Cardiac muscle cell (in vitro differentiated cells and primary cell): ENCODE measurements around the gene AKAP9. TPM values are rescaled to one million over a fixed set of nuclear protein-coding genes. Genes with fewer than 3 reads are reported as not detected.
A peak's percentile ranks its signal among the peaks of the same experiment; 100 is the strongest.
"Not testable (repeated sequence)": the region's sequence is repeated elsewhere in the genome, so short reads cannot be mapped to it uniquely, and the experiment has no call there.

Experiments used
- DNase-seq, 2 donors: peaks; one replicate each; pipeline versions ENCODE4 v3.0.0 to v3.0.0-alpha.2; 2010 to 2017; ENCODE audit warnings: low read depth in 1 of 2, low spot score in 1 of 2
- H3K27ac ChIP-seq: fragments of 200-600 bp; sonication (generic); 2 replicates; pipeline ENCODE4 v1.5.1; 2016
- H3K27me3 ChIP-seq: fragments of 200-600 bp; sonication (generic); 2 replicates; pipeline ENCODE4 v1.6.0; 2016; ENCODE audit warnings: control low read depth
- H3K36me3 ChIP-seq: fragments of 200-600 bp; sonication (generic); 2 replicates; pipeline ENCODE4 v1.5.1; 2016; ENCODE audit warnings: control low read depth
- H3K4me1 ChIP-seq: fragments of 200-600 bp; sonication (generic); 2 replicates; pipeline ENCODE4 v1.8.1; 2017; ENCODE audit warnings: low read depth, mild to moderate bottlenecking, mixed run types
- H3K4me3 ChIP-seq: fragments of 200-600 bp; sonication (generic); 2 replicates; pipeline ENCODE4 v1.5.1; 2016; ENCODE audit warnings: mild to moderate bottlenecking
- H3K9me3 ChIP-seq: fragments of 200-600 bp; sonication (generic); 2 replicates; pipeline ENCODE4 v1.5.1; 2017; ENCODE audit warnings: low read depth, mild to moderate bottlenecking, control low read depth
- polyA plus RNA-seq: library from polyadenylated mRNA; unstranded; fragments of >200 nt; fragmentation: Nextera tagmentation; extraction: Ambion mirVana; gene quantifications from 2 replicates; pipeline ENCODE4 v1.2.1, GENCODE V29; 2016
- total RNA-seq: library from RNA; depleted of rRNA; stranded (reverse); fragments of >200 nt; gene quantifications from 2 replicates; pipeline ENCODE4 v1.2.3, GENCODE V29; 2016
- TF ChIP-seq, protein P1 (sequence below): IDR thresholded peaks from 2 replicates; pipeline ENCODE4 v1.5.1; 2012; ENCODE audit warnings: low read depth, mild to moderate bottlenecking, low read length

AKAP9 gene
- total and polyA plus RNA-seq, 2 experiments from 2014 or later: 41.4 to 57.1 TPM

DNA sequence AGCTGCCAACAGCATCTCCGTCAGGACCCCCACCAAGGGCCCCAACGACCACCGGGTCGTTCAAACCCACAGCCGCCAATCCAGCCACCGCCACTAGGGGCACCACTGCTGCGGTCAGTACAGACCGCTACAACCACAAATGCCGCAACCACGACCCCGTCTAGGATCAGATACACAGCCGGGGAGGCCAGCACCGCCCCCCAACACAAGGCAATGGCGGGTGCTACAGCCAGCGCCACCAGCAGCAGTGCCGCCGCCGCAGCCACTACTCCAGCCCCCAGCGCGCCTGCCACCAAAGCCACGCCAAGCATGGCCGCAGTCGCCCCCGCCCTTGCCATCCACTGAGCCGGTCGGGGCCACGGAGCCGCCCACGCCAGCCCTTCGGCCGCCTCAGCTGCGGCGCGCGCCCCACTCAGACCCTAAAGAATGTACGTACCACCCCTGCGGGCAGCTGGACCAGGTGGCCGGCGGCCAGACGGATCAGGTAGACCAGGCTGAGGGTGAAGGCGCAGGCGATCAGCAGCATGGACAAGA, 193.1 kb downstream of the AKAP9 start:
- TF ChIP-seq, protein P1, sequence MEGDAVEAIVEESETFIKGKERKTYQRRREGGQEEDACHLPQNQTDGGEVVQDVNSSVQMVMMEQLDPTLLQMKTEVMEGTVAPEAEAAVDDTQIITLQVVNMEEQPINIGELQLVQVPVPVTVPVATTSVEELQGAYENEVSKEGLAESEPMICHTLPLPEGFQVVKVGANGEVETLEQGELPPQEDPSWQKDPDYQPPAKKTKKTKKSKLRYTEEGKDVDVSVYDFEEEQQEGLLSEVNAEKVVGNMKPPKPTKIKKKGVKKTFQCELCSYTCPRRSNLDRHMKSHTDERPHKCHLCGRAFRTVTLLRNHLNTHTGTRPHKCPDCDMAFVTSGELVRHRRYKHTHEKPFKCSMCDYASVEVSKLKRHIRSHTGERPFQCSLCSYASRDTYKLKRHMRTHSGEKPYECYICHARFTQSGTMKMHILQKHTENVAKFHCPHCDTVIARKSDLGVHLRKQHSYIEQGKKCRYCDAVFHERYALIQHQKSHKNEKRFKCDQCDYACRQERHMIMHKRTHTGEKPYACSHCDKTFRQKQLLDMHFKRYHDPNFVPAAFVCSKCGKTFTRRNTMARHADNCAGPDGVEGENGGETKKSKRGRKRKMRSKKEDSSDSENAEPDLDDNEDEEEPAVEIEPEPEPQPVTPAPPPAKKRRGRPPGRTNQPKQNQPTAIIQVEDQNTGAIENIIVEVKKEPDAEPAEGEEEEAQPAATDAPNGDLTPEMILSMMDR: peak; percentile 81
- peaks cover 17% of the 10 kb centered on the region for H3K36me3 ChIP-seq
- H3K27ac ChIP-seq: peak overlapping the region; percentile 98
- H3K9me3 ChIP-seq: no peaks in the 10 kb centered on the region
- H3K4me3 ChIP-seq: peak overlapping the region; percentile 66
- no peaks in the 10 kb centered on the region for H3K27me3 ChIP-seq
- peaks cover 16% of the 10 kb centered on the region for H3K4me1 ChIP-seq
- DNase-seq: peak; percentile 70 to 82

DNA sequence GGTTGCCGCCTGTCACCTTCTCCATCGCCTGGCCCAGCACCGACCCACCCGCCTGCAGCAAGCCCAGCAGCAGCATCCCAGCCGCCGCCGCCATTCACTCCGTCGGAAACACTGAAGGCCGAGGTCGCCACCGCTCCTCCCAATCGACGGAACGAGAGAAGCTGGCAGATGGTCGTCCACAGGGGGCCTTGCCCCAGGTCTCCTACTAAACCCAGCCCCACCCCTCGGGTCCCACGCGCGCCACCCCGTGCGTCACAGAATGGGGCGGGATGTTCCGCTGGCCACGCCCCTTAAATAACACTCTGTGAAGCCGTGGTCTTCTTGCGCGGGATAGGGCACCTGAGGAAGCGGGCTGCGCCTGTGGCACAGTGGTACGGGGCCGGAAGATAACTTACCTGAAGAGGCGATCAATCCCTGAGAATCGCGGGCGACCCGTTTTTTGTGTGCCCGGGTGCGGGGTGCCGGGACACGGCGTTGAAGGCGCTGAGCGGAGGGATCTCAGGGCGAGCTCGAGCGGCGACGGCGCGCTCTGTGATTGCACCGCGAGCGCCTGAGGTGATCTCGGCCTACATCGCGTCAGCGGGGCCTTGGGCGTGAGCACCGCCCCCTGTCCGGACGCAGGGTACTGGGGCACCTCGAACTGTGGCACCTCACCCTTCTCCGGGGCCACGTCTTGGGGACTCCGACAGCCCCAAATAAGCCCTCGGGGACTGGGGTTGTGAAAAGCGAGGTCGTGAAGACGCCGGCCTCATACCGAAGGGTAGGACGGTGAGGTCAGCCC, 193.8 kb downstream of the AKAP9 start, which contains the start of gene CYP51A1:
CYP51A1 (minus strand) TSS at position 207 of the 781 bp plus-strand sequence; CDS start at position 94, 113 bp downstream.
- TF ChIP-seq, protein P1: no peak
- Histone ChIP-seq H3K4me3 (peak within 1 kb of the TSS; percentile 66), H3K4me1 (peaks cover 16% of the 10 kb centered on the region), H3K27ac (peak within 1 kb of the TSS; percentile 98), H3K9me3 (no peaks in the 10 kb centered on the region), H3K36me3 (peaks cover 11% of the 10 kb centered on the region), H3K27me3 (no peaks in the 10 kb centered on the region)
- DNase-seq: peak; percentile 91 to 95

DNA sequence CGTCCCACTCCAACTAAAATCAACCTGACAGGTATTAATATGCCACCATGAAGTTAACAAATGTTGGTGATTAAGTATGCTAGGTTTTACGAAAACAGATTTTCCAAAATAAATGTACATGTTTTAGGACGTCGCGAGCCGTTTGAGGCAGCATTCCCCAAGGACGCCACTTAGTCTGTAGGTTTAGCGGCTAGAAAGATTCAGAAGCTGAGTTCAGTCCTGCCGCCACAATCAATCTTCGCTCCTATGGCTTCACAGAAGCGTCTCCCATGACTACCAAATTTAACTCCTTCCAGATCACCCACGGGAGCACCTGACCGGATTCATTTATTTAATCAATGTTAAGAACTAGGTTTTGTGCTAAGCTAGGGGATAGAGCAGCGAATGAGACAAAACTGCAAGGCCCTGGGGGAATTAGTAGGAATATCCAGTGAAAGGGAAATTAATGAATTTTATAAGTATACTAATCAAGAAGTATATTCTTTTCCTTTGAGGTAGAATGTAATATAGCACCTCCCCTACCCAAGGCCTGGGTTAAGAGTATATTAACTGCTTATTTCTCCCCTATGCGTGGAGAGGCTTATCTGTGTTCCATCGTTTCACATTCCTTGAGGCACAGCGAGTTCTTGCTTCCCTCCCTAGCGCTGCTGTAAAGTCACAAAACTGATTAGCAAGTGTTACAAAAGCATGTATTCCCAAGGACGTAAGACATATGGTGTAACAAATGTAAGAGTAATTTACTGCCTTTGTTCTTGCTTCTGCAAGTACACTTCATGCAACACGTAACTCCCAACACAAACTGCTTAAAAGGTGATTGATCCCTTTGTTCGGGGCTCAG, 194.6 kb downstream of the AKAP9 start:
- H3K4me3 ChIP-seq: peak overlapping the region; percentile 66
- H3K36me3 ChIP-seq: peaks cover 3% of the 10 kb centered on the region
- TF ChIP-seq, protein P1: no peak
- DNase-seq: peak; percentile 53 to 73
- no peaks in the 10 kb centered on the region for H3K9me3 ChIP-seq
- H3K27ac ChIP-seq: peak overlapping the region; percentile 98
- peaks cover 16% of the 10 kb centered on the region for H3K4me1 ChIP-seq
- H3K27me3 ChIP-seq: no peaks in the 10 kb centered on the region

DNA sequence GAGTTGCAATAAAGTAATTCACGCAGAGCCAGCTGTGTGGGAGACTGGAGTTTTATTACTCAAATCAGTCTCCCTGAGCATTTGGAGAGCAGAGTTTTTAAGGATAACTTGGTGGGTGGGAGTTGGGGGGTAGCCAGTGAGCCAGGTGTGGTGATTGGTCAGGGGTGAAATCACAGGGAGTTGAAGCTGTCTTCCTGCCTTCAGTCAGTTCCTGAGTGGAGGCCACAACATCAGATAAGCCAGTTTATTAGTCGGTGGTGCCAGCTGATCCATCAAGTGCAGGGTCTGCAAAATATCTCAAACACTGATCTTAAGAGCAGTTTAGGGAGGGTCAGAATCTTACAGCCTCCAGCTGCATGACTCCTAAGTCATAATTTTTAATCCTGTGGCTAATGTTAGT, 196.9 kb downstream of the AKAP9 start:
- no peaks in the 10 kb centered on the region for H3K36me3 ChIP-seq

DNA sequence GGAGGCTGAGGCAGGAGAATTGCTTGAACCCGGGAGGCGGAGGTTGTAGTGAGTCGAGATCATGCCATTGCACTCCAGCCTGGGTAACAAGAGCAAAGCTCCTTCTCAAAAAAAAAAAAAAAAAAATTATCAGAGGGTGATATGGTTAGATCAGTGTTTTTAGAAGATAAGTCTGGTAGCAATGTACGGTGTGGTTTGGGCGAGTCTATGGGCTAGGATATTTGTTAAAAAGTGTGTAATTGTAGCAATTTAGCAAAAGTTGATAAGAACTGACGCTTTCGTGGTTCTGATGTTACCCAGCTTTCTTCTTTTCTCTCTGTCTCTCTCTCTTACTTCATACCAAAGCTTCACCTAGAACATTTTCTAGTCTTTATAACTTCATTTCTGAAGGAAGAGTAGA, 200.5 kb downstream of the AKAP9 start:
- H3K4me1 ChIP-seq: no peaks in the 10 kb centered on the region
- H3K27me3 ChIP-seq: no peaks in the 10 kb centered on the region
- H3K9me3 ChIP-seq: no peaks in the 10 kb centered on the region
- DNase-seq: no peak
- no peak overlapping the region for H3K27ac ChIP-seq
- H3K36me3 ChIP-seq: no peaks in the 10 kb centered on the region
- H3K4me3 ChIP-seq: no peak overlapping the region
- TF ChIP-seq, protein P1: no peak

More for the DNA sequence above, 196.9 kb downstream of the AKAP9 start:
- Histone ChIP-seq H3K4me3 (no peak overlapping the region), H3K9me3 (no peaks in the 10 kb centered on the region), H3K27me3 (no peaks in the 10 kb centered on the region), H3K27ac (peak overlapping the region; percentile 36), H3K4me1 (peaks cover 11% of the 10 kb centered on the region)
- TF ChIP-seq, protein P1: no peak
- peak in 1 of 2 donors; percentile 51 for DNase-seq

DNA sequence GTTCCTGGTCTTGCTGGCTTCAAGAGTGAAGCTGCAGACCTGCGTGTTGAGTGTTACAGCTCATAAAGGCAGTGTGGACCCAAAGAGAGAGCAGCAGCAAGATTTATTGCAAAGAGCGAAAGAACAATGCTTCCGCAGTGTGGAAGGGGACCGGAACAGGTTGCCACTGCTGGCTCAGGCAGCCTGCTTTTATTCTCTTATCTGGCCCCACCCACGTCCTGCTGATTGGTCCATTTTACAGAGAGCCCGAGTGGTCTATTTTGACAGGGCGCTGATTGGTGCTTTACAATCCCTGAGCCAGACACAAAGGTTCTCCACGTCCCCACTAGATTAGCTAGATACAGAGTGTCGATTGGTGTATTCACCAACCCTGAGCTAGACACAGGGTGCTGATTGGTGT, 202.1 kb downstream of the AKAP9 start:
- H3K4me1 ChIP-seq, DNase-seq, H3K9me3 ChIP-seq, H3K36me3 ChIP-seq, H3K4me3 ChIP-seq, H3K27ac ChIP-seq, H3K27me3 ChIP-seq: not testable (repeated sequence)

DNA sequence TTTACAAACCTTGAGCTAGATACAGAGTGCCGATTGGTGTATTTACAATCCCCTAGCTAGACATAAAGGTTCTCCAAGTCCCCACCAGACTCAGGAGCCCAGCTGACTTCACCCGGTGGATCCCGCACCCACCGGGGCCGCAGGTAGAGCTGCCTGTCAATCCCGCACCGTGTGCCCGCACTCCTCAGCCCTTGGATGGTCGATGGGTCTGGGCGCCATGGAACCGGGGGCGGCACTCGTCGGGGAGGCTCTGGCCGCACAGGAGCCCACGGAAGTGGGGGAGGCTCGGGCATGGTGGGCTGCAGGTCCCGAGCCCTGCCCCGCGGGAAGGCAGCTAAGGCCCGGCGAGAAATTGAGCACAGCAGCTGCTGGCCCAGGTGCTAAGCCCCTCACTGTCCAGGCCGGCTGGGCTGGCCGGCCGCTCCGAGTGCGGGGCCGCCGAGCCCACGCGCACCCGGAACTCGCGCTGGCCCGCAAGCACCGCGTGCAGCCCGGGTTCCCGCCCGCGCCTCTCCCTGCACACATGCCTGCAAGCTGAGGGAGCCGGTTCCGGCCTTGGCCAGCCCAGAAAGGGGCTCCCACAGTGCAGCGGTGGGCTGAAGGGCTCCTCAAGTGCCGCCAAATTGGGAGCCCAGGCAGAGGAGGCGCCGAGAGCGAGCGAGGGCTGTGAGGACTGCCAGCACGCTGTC, 202.7 kb downstream of the AKAP9 start:
- H3K27ac ChIP-seq, DNase-seq: not testable (repeated sequence)

More for the DNA sequence above, 202.7 kb downstream of the AKAP9 start:
- not testable (repeated sequence) for H3K27me3 ChIP-seq, H3K36me3 ChIP-seq, H3K9me3 ChIP-seq, H3K4me1 ChIP-seq, H3K4me3 ChIP-seq
